Neural progenitor cell (in vitro differentiated cells): Measurements from ENCODE around the gene COL15A1.

Source experiments
- CTCF ChIP-seq: fragments of 200-600 bp; sonication (generic); IDR thresholded peaks from 2 replicates; pipeline ENCODE4 v1.5.1; 2017; ENCODE audit warnings: antibody characterized with exemption, mild to moderate bottlenecking
- EZH2 ChIP-seq: fragments of 200-600 bp; sonication (generic); IDR thresholded peaks from 2 replicates; pipeline ENCODE4 v1.6.1; 2017; ENCODE audit warnings: antibody characterized with exemption, mild to moderate bottlenecking, moderate library complexity
- EZH2phosphoT487 ChIP-seq: fragments of 200-600 bp; sonication (generic); IDR thresholded peaks from 2 replicates; pipeline ENCODE4 v1.6.1; 2017; ENCODE audit warnings: antibody characterized with exemption

- no peak for TF ChIP-seq CTCF
- no peak for TF ChIP-seq EZH2
- no peak for TF ChIP-seq EZH2phosphoT487
Measured at GRCh38 chr9:99062549-99062948, 118.8 kb downstream of the COL15A1 start.
